Uterus (tissue), 4 donors: ENCODE results near the gene PCIF1. TPM values are rescaled to one million over a fixed set of nuclear protein-coding genes. Genes with fewer than 3 reads are reported as not detected.
A peak's percentile ranks its signal among the peaks of the same experiment; 100 is the strongest.

Experiments used
- DNase-seq, 2 donors: peaks; one replicate each; pipeline ENCODE4 v3.0.0-alpha.2; 2019 to 2020
- H3K27ac ChIP-seq, 2 donors: fragments of 200-600 bp; sonication (generic); 1 replicate in 1 of 2; 2 replicates in 1 of 2; pipeline ENCODE4 v1.5.1; 2016 to 2018
- H3K27me3 ChIP-seq, 2 donors: fragments of 200-600 bp; sonication (generic); one replicate each; pipeline ENCODE4 v1.5.1; 2018 to 2019; ENCODE audit warnings: control low read depth in 1 of 2
- H3K36me3 ChIP-seq, 2 donors: fragments of 200-600 bp; sonication (generic); one replicate each; pipeline ENCODE4 v1.5.1; 2019; ENCODE audit warnings: control low read depth in 1 of 2
- H3K4me1 ChIP-seq, 2 donors: fragments of 200-600 bp; sonication (generic); one replicate each; pipeline ENCODE4 v1.5.1; 2018 to 2019; ENCODE audit warnings: control low read depth in 1 of 2
- H3K4me3 ChIP-seq, 2 donors: fragments of 200-600 bp; sonication (generic); 1 replicate in 1 of 2; 2 replicates in 1 of 2; pipeline ENCODE4 v1.5.1; 2018 to 2019; ENCODE audit warnings: mild to moderate bottlenecking in 1 of 2
- H3K9me3 ChIP-seq, 2 donors: fragments of 200-600 bp; sonication (generic); one replicate each; pipeline ENCODE4 v1.5.1; 2019; ENCODE audit warnings: control low read depth in 1 of 2
- CTCF ChIP-seq, 4 experiments: fragments of 200-600 bp in 2 of 4; fragments of 450-650 bp in 2 of 4; sonication (generic) in 2 of 4; IDR thresholded peaks; one replicate each; pipeline ENCODE4 v1.5.1; 2016 to 2019; ENCODE audit warnings: antibody characterized with exemption in 4 of 4, mild to moderate bottlenecking in 2 of 4, moderate library complexity in 1 of 4
- POLR2A ChIP-seq, 2 donors: fragments of 450-650 bp; IDR thresholded peaks; one replicate each; pipeline ENCODE4 v1.6.1; 2016; ENCODE audit warnings: antibody characterized with exemption in 2 of 2, mild to moderate bottlenecking in 1 of 2, moderate library complexity in 1 of 2
- intact Hi-C: fragments of 100-400 bp; cut with DNase I; formaldehyde crosslinking; loops from one replicate; pipeline ENCODE4 v1.15.1; 2023; ENCODE audit warnings: low total_unique reads
- total RNA-seq, 4 donors: library from RNA; depleted of rRNA in 3 of 4; stranded (reverse); fragments of >200 nt in 3 of 4; gene quantifications; one replicate each; pipeline versions ENCODE4 v1.1.0 to v1.2.4, GENCODE V29; 2014 to 2023
- donor health status: DM: yes; HTN: yes; CAD: no.

Gene PCIF1
- total RNA-seq, 4 donors from 2014 or later = 11.0 to 71.0 (median 40.0) TPM

- Histone ChIP-seq H3K9me3 (no peaks in the 10 kb centered on the region), H3K4me3 (peak overlapping the region; percentile 76 to 92), H3K27me3 (no peaks in the 10 kb centered on the region), H3K27ac (peak overlapping the region; percentile 87 to 92), H3K4me1 (peaks cover 3 to 7% of the 10 kb centered on the region in 2 donors), H3K36me3 (no peaks in the 10 kb centered on the region)
- TF ChIP-seq POLR2A (IDR thresholded peaks at IDR 0.05) = no peak
- TF ChIP-seq CTCF (IDR thresholded peaks at IDR 0.05) = peak; percentile 68 to 76 (median 72)
- peak; percentile 84 to 85 for DNase-seq
- intact Hi-C loops = no loop called here
Observed at GRCh38 chr20:45890077-45890984, 44.2 kb upstream of the PCIF1 start.

- H3K27ac ChIP-seq = peak within 1 kb of the TSS; percentile 87 to 92
- H3K27me3 ChIP-seq = no peaks in the 10 kb centered on the region
- peaks cover 3 to 7% of the 10 kb centered on the region in 2 donors for H3K4me1 ChIP-seq
- peak; percentile 92 to 95 for DNase-seq
- intact Hi-C loops = no loop called here
- H3K9me3 ChIP-seq = no peaks in the 10 kb centered on the region
- H3K36me3 ChIP-seq = no peaks in the 10 kb centered on the region
- peak within 1 kb of the TSS; percentile 76 to 92 for H3K4me3 ChIP-seq
- TF ChIP-seq POLR2A (IDR thresholded peaks at IDR 0.05) (peak; percentile 28 to 46), CTCF (IDR thresholded peaks at IDR 0.05) (peak in 1 of 4 experiments; percentile 25)
Observed at GRCh38 chr20:45890985-45891983, 43.2 kb upstream of the PCIF1 start, which contains the start of the genes CTSA and NEURL2. Gene CTSA, plus strand, starts transcription at chr20:45891335. Its CDS starts 234 bp downstream, at chr20:45891569. Gene NEURL2, minus strand, starts transcription at chr20:45891208. Its CDS starts 217 bp downstream, at chr20:45890991.

GRCh38 chr20:45892049-45892825 is 42.2 kb upstream of the PCIF1 start:
- intact Hi-C loops = no loop called here
- peak overlapping the region; percentile 76 to 92 for H3K4me3 ChIP-seq
- no peak for DNase-seq
- no peaks in the 10 kb centered on the region for H3K27me3 ChIP-seq
- H3K4me1 ChIP-seq = peaks cover 3 to 7% of the 10 kb centered on the region in 2 donors
- TF ChIP-seq POLR2A (IDR thresholded peaks at IDR 0.05) = no peak
- no peak for TF ChIP-seq CTCF (IDR thresholded peaks at IDR 0.05)
- no peaks in the 10 kb centered on the region for H3K36me3 ChIP-seq
- H3K27ac ChIP-seq = peak overlapping the region; percentile 87 to 92
- H3K9me3 ChIP-seq = no peaks in the 10 kb centered on the region

GRCh38 chr20:45892828-45893500 is 41.5 kb upstream of the PCIF1 start:
- H3K36me3 ChIP-seq = no peaks in the 10 kb centered on the region

More at GRCh38 chr20:45892828-45893500, 41.5 kb upstream of the PCIF1 start:
- Histone ChIP-seq H3K27me3 (no peaks in the 10 kb centered on the region), H3K4me1 (peaks cover 3 to 7% of the 10 kb centered on the region in 2 donors), H3K27ac (no peak overlapping the region), H3K4me3 (no peak overlapping the region), H3K9me3 (no peaks in the 10 kb centered on the region)
- intact Hi-C loops = no loop called here
- DNase-seq = no peak
- no peak for TF ChIP-seq POLR2A (IDR thresholded peaks at IDR 0.05)
- no peak for TF ChIP-seq CTCF (IDR thresholded peaks at IDR 0.05)
